Measurements from ENCODE around the gene ZBTB34. TPM values are rescaled to one million over a fixed set of nuclear protein-coding genes. Genes with fewer than 3 reads are reported as not detected.

ZBTB34 gene
- total RNA-seq, 1 donor from 2014 or later, result 6.7 TPM

DNA sequence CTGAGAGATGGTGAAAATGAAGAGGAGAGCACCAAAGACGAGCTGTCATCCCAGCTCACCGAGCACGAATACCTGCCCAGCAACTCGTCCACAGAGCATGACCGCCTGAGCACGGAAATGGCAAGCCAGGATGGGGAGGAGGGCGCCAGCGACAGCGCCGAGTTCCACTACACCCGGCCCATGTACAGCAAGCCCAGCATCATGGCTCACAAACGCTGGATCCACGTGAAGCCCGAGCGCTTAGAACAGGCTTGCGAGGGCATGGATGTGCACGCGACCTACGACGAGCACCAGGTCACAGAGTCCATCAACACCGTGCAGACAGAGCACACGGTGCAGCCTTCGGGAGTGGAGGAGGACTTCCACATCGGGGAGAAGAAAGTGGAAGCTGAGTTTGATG is 27.4 kb upstream of the ZBTB34 start:
- H3K9me3 Mint-ChIP-seq, result no peaks in the 10 kb centered on the region
- intact Hi-C loops (cut with micrococcal nuclease), result no loop called here
- DNase-seq (ENCODE audit: low spot score), result no peak
- no peaks in the 10 kb centered on the region for H3K27me3 Mint-ChIP-seq (ENCODE audit: low read depth)
- peaks cover 46% of the 10 kb centered on the region for H3K36me3 Mint-ChIP-seq (ENCODE audit: low read depth)
- H3K27ac Mint-ChIP-seq, result no peak overlapping the region
- peaks cover 51% of the 10 kb centered on the region for H3K4me1 Mint-ChIP-seq (ENCODE audit: low read depth)
- no peak overlapping the region for H3K4me3 Mint-ChIP-seq (ENCODE audit: low read depth)

- intact Hi-C loops (cut with micrococcal nuclease), result no loop called here
- H3K4me3 Mint-ChIP-seq (ENCODE audit: low read depth), result no peak overlapping the region
- H3K4me1 Mint-ChIP-seq (ENCODE audit: low read depth), result peaks cover 55% of the 10 kb centered on the region
- DNase-seq (ENCODE audit: low spot score), result no peak
- no peaks in the 10 kb centered on the region for H3K27me3 Mint-ChIP-seq (ENCODE audit: low read depth)
- H3K36me3 Mint-ChIP-seq (ENCODE audit: low read depth), result peaks cover 48% of the 10 kb centered on the region
- no peaks in the 10 kb centered on the region for H3K9me3 Mint-ChIP-seq
- H3K27ac Mint-ChIP-seq, result no peak overlapping the region
These were observed 26.6 kb upstream of the ZBTB34 start for GRCh38 chr9:126833710-126834345.

DNA sequence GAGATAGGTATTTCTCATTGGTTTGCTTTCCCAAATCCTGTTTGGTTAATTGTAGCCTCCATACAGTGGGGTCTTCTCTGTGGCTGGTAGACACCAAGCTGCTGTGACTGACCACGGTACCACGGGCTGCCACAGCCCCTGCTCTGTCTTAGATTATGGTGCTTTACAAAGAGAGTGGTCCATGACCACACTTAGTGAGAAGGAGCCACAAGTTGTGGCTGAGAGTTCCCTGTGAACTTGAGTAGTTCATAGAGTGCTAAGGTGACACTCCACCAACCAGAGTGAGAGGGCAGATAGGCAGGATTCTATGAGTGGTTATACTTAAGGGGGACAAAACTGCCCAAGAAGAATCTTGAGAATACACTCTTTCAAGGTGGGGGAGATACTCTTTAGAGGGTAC is 25.8 kb upstream of the ZBTB34 start:
- peaks cover 54% of the 10 kb centered on the region for H3K36me3 Mint-ChIP-seq (ENCODE audit: low read depth)
- DNase-seq (ENCODE audit: low spot score), result no peak
- intact Hi-C loops (cut with micrococcal nuclease), result no loop called here
- no peaks in the 10 kb centered on the region for H3K27me3 Mint-ChIP-seq (ENCODE audit: low read depth)
- H3K9me3 Mint-ChIP-seq, result no peaks in the 10 kb centered on the region
- no peak overlapping the region for H3K27ac Mint-ChIP-seq
- H3K4me1 Mint-ChIP-seq (ENCODE audit: low read depth), result peaks cover 55% of the 10 kb centered on the region
- no peak overlapping the region for H3K4me3 Mint-ChIP-seq (ENCODE audit: low read depth)

- Mint-ChIP-seq H3K36me3 (ENCODE audit: low read depth) (peaks cover 56% of the 10 kb centered on the region), H3K27me3 (ENCODE audit: low read depth) (no peaks in the 10 kb centered on the region), H3K4me1 (ENCODE audit: low read depth) (peaks cover 44% of the 10 kb centered on the region), H3K9me3 (no peaks in the 10 kb centered on the region), H3K27ac (no peak overlapping the region), H3K4me3 (ENCODE audit: low read depth) (no peak overlapping the region)
- DNase-seq (ENCODE audit: low spot score), result no peak
- intact Hi-C loops (cut with micrococcal nuclease), result no loop called here
These were observed 24.2 kb upstream of the ZBTB34 start for GRCh38 chr9:126836216-126836615.

DNA sequence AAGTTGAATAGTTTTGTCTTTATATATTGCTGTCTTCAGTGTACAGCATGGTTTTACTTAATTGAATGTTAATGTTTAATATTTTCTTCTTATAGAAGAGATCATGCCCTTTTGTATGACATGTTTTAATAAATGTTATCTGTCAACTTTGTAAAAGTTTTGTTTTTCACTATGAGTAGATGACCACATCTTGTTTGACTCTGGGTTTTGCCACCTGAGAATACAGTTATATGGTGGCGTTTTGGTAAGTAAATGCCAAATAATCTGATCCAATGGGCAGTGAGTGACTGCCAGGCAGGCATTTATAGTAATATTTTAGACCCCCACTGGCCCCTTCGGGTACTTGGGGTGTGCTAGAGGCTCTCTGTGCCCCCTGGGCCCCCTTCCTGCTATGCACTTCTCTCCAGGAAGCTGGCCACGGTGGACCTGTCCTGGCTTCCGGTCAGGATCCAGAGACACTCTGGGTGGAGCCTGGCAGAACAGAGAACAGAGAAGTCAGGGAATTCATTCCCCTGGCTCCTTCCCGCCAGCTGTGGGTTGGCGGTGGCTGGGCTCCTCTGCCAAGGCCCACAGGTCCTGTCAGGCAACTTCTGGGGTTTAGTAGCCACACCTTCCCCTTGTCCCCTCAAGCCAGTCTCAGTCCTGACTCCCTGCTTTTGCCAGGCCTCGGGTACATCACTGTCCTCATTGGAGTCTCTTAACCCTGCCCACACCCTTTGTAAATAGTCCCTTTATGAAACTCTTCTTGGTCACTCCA is 22.2 kb upstream of the ZBTB34 start:
- Mint-ChIP-seq H3K9me3 (no peaks in the 10 kb centered on the region), H3K27me3 (ENCODE audit: low read depth) (no peaks in the 10 kb centered on the region), H3K4me3 (ENCODE audit: low read depth) (peak overlapping the region; percentile 14), H3K27ac (peak overlapping the region; percentile 24), H3K36me3 (ENCODE audit: low read depth) (peaks cover 44% of the 10 kb centered on the region), H3K4me1 (ENCODE audit: low read depth) (peaks cover 42% of the 10 kb centered on the region)
- no peak for DNase-seq (ENCODE audit: low spot score)
- intact Hi-C loops (cut with micrococcal nuclease), result no loop called here

DNA sequence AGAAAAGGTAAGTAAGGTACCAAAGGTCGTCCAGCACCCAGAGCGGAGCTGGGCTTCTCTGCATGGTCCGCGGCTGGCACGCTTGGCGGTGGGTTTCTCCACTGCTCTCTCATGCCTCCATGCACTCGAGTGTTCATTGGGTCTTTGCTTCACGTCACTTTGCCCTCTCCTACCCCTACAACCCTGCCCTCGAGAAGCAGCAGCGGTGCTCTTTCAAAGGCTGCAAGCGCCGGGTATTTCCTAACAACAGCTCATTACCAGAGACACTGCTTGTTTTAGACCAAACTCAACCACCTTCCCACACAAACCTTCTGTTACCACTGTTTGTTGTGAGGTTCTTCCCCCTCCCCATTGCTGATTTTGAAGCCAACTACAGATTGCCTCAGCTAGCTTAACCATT is 21.5 kb upstream of the ZBTB34 start:
- H3K4me3 Mint-ChIP-seq (ENCODE audit: low read depth), result no peak overlapping the region
- DNase-seq (ENCODE audit: low spot score), result no peak
- peaks cover 43% of the 10 kb centered on the region for H3K4me1 Mint-ChIP-seq (ENCODE audit: low read depth)
- peaks cover 37% of the 10 kb centered on the region for H3K36me3 Mint-ChIP-seq (ENCODE audit: low read depth)
- intact Hi-C loops (cut with micrococcal nuclease), result no loop called here
- peak overlapping the region; percentile 24 for H3K27ac Mint-ChIP-seq
- H3K9me3 Mint-ChIP-seq, result no peaks in the 10 kb centered on the region
- H3K27me3 Mint-ChIP-seq (ENCODE audit: low read depth), result no peaks in the 10 kb centered on the region

DNA sequence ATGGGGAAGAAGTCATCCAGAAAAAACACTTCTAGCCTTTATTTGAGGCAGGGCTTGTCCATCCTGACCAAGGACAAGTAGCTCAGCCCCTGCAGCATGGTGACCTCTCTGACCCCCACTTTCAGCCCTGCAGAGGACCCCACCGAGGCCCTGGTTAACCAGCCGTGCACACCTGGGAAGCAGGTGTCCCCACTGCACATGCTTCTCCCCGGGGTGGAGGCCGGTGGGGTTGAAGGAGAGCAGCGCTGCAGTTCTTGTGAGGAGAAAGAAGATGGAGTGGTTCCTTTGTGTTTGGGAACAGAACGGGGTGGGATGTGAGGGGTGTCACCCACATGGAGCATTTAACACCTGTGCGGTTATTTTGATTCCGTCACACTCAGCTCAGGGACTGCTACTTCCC is 21.1 kb upstream of the ZBTB34 start:
- Mint-ChIP-seq H3K36me3 (ENCODE audit: low read depth) (peaks cover 33% of the 10 kb centered on the region), H3K4me1 (ENCODE audit: low read depth) (peaks cover 41% of the 10 kb centered on the region), H3K27ac (peak overlapping the region; percentile 24)

GRCh38 chr9:126842220-126842842 is 18.1 kb upstream of the ZBTB34 start:
- no peak for DNase-seq (ENCODE audit: low spot score)
- Mint-ChIP-seq H3K4me3 (ENCODE audit: low read depth) (no peak overlapping the region), H3K9me3 (no peaks in the 10 kb centered on the region), H3K27me3 (ENCODE audit: low read depth) (no peaks in the 10 kb centered on the region), H3K36me3 (ENCODE audit: low read depth) (peaks cover 19% of the 10 kb centered on the region), H3K27ac (no peak overlapping the region), H3K4me1 (ENCODE audit: low read depth) (peaks cover 27% of the 10 kb centered on the region)
- intact Hi-C loops (cut with micrococcal nuclease), result no loop called here

More for the DNA sequence above, 21.1 kb upstream of the ZBTB34 start:
- intact Hi-C loops (cut with micrococcal nuclease), result no loop called here
- no peak for DNase-seq (ENCODE audit: low spot score)
- H3K9me3 Mint-ChIP-seq, result no peaks in the 10 kb centered on the region
- no peak overlapping the region for H3K4me3 Mint-ChIP-seq (ENCODE audit: low read depth)
- H3K27me3 Mint-ChIP-seq (ENCODE audit: low read depth), result no peaks in the 10 kb centered on the region

DNA sequence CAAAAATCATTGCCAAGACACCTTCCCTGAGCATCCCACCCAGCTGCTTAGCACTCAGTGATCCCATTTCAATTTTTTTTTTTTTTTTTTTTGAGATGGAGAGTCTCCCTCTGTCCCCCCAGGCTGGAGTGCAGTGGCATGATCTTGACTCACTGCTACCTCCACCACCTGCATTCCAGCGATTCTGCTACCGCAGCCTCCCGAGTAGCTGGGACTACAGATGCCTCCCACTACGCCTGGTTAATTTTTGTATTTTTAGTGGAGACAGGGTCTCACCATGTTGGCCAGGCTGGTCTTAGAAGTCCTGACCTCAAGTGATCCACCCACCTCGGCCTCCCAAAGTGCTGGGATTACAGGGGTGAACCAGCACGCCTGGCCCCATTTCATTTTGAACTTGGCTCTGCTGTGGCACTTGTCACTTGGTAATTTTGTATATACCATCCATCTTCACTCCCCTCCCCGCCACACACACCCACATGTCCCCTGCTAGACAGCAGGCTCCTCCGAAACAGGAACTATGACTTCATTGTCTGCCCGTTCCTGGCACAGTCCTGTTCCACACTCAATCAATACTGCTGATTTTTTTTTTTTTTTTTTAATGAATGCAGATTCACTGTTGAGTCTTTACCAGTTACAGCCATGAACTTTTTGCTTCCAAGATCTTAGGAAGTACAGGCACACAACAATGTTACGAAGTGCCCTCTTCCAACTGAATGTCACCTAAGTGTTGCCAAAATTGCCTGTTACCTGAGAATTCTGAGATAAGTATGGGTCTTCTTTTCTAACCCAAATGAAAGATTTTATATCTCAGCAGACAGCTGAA is 17.3 kb upstream of the ZBTB34 start:
- Mint-ChIP-seq H3K36me3 (ENCODE audit: low read depth) (peaks cover 15% of the 10 kb centered on the region), H3K27me3 (ENCODE audit: low read depth) (peaks cover under 1% of the 10 kb centered on the region), H3K9me3 (no peaks in the 10 kb centered on the region), H3K4me3 (ENCODE audit: low read depth) (no peak overlapping the region), H3K4me1 (ENCODE audit: low read depth) (peaks cover 19% of the 10 kb centered on the region), H3K27ac (no peak overlapping the region)
- intact Hi-C loops (cut with micrococcal nuclease), result no loop called here
- no peak for DNase-seq (ENCODE audit: low spot score)

GRCh38 chr9:126844085-126844484 is 16.4 kb upstream of the ZBTB34 start:
- no peak overlapping the region for H3K4me3 Mint-ChIP-seq (ENCODE audit: low read depth)
- no peak overlapping the region for H3K27ac Mint-ChIP-seq
- H3K9me3 Mint-ChIP-seq, result no peaks in the 10 kb centered on the region
- intact Hi-C loops (cut with micrococcal nuclease), result no loop called here
- H3K27me3 Mint-ChIP-seq (ENCODE audit: low read depth), result peaks cover 3% of the 10 kb centered on the region
- H3K4me1 Mint-ChIP-seq (ENCODE audit: low read depth), result peaks cover 13% of the 10 kb centered on the region
- no peak for DNase-seq (ENCODE audit: low spot score)
- peaks cover 7% of the 10 kb centered on the region for H3K36me3 Mint-ChIP-seq (ENCODE audit: low read depth)

DNA sequence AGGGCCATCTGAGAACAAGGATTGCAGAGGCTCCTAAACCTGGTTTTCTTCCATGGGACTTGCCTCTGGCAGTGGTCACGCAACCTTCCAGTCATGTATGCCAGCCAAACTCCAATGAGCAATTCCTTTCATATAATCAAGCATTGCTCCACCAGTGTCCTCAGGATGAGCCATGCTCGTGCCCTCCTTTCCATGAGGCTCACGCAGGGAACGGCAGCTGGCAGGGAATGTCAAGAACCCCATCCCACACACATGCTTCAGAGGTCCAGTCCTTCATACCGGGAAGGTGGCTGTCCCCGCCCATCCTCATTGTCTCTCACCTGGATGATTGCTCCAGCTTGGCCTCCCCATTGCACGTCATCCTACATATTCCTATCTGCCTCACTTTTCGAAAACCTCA is 13.4 kb upstream of the ZBTB34 start:
- Mint-ChIP-seq H3K27ac (no peak overlapping the region), H3K36me3 (ENCODE audit: low read depth) (no peaks in the 10 kb centered on the region), H3K4me1 (ENCODE audit: low read depth) (peaks cover 7% of the 10 kb centered on the region), H3K4me3 (ENCODE audit: low read depth) (no peak overlapping the region), H3K27me3 (ENCODE audit: low read depth) (peaks cover 12% of the 10 kb centered on the region), H3K9me3 (no peaks in the 10 kb centered on the region)
- DNase-seq (ENCODE audit: low spot score), result no peak
- intact Hi-C loops (cut with micrococcal nuclease), result no loop called here

DNA sequence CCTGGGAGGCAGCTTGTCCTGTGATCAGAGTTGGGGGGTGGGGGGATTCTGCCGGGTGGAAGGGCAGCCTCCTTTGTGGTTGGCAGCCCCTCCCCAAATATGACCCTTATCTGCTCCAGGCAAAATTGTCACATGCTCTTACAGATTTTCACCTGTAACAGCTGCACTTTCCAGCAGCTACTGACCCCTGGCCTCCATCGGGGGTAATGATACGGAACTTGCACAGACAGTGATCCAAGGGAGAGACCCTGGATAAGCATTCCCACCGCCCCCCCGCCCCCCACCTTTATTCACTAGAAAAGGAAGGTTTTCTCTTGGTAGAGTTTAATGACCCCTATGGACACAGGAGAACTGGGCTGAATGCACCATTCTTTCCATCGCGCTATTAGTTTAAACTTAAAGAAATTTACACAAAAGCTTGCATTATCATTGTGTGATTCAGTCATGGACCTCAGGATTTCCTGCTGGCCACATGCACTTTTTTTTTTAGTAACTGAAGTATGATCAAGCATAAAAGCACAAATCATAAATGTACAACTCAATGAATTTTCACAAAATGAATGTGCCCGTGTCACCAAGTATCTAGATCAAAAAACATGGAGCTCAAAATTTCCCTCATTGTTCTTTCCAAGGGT is 10.7 kb upstream of the ZBTB34 start:
- H3K27ac Mint-ChIP-seq, result no peak overlapping the region
- peaks cover 2% of the 10 kb centered on the region for H3K4me1 Mint-ChIP-seq (ENCODE audit: low read depth)
- H3K36me3 Mint-ChIP-seq (ENCODE audit: low read depth), result no peaks in the 10 kb centered on the region
- no peak overlapping the region for H3K4me3 Mint-ChIP-seq (ENCODE audit: low read depth)
- peaks cover 26% of the 10 kb centered on the region for H3K27me3 Mint-ChIP-seq (ENCODE audit: low read depth)
- H3K9me3 Mint-ChIP-seq, result no peaks in the 10 kb centered on the region
- DNase-seq (ENCODE audit: low spot score), result no peak
- intact Hi-C loops (cut with micrococcal nuclease), result no loop called here
